Measurements from ENCODE around the gene PPP2R2C.

Gene PPP2R2C

DNA sequence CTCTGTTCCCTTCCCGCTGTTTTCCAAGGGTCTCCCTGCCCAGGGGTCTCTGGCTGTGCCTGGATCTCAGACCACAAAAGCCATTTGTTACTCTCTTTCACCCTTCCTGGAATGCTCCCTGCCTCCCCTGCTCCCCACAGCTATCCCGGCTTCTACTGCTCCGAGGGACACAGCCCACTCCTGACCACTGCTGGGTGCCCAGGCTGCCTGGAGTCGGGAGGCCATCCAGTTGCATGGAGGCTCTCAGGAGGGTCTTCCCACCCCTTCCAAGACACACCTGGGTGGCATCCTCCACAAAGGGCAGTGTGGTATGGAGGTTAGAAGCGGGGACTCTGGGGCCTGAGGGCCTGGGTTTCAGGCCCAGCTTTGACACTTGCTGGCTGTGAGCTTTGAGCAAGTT is 101.1 kb downstream of the PPP2R2C start:
- no peak for DNase-seq (ENCODE audit: low spot score)

DNA sequence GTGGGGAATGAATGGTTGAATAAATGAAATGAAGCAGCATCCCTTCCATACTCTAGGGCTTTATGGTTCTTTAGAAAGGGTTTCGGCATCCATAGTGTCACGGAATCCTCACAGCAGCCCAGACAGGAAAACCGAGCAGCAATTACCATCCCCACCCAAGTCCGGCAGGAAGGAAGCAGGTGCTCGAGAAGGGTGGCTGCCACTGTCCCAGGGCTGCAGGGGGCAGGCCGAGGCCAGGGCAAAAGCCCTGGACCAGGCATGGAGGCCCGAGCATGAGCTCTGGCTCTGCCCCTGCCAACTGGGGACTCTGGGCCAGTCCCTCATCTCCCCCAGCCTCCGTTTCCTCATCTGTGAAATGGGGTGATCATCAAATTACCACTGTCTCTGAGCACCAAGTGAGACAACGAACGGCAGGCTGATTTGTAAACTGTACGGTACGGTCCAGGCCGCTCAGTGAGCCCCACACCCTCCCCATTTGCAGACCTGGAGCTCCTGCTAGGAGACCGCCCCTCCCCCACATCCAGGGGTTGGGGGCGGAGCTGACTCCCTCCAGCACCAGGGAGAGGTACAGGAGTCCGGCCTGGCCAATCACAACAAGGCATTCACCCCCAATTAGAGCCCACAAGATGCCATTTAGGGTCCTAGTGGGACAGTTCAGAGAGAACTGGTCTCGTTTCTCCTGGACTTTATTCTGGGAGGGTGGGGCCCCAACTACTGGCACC is 102.3 kb downstream of the PPP2R2C start:
- TF ChIP-seq, protein P1, sequence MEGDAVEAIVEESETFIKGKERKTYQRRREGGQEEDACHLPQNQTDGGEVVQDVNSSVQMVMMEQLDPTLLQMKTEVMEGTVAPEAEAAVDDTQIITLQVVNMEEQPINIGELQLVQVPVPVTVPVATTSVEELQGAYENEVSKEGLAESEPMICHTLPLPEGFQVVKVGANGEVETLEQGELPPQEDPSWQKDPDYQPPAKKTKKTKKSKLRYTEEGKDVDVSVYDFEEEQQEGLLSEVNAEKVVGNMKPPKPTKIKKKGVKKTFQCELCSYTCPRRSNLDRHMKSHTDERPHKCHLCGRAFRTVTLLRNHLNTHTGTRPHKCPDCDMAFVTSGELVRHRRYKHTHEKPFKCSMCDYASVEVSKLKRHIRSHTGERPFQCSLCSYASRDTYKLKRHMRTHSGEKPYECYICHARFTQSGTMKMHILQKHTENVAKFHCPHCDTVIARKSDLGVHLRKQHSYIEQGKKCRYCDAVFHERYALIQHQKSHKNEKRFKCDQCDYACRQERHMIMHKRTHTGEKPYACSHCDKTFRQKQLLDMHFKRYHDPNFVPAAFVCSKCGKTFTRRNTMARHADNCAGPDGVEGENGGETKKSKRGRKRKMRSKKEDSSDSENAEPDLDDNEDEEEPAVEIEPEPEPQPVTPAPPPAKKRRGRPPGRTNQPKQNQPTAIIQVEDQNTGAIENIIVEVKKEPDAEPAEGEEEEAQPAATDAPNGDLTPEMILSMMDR (IDR thresholded peaks at IDR 0.05): no peak
- H3K27ac ChIP-seq: no peak overlapping the region
- no peak for DNase-seq (ENCODE audit: low spot score)
- no peak overlapping the region for H3K4me3 ChIP-seq

More for the DNA sequence above, 101.1 kb downstream of the PPP2R2C start:
- H3K27ac ChIP-seq: no peak overlapping the region
- TF ChIP-seq, protein P1 (IDR thresholded peaks at IDR 0.05): no peak
- no peak overlapping the region for H3K4me3 ChIP-seq

DNA sequence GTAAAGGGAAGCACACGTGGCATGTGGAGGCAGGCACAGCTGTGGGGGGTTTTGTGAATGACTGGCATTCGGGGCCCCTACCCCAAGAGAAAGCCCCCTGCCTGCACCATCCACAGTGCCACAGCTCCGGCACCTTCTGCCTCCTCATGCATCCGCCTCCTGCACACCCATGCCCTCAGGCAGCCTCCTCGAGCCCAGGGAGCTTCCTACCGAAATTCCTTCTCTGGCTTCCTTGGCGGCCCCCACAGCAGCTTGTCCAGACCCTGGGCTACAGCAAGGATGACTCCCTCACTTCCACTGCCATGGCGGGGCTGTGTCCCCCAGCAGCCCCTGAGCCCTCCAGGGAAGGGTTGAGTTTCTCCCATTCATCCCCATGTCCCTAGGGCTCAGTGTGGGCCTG is 102.9 kb downstream of the PPP2R2C start:
- H3K4me3 ChIP-seq: no peak overlapping the region
- DNase-seq (ENCODE audit: low spot score): no peak

DNA sequence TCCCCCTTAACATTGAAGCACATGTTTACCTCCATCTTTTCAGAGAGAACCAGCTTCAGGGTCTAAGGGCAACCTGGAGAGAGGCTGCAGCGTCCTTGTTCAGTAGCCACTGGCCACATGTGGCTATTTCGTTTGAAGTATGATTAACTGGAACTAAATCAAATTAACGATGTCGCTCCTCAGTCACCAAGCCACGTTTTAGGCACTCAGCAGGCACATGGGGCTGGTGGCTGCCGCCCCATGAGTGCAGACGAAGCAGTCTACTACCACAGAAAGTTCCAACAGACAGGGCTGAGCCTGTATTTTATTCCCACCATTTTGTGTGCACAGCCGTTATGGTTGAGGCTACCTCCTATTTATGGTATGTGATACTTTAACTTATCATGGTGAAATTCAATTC is 103.4 kb downstream of the PPP2R2C start:
- DNase-seq (ENCODE audit: low spot score): no peak
- TF ChIP-seq, protein P1 (IDR thresholded peaks at IDR 0.05): no peak
- H3K27ac ChIP-seq: no peak overlapping the region
- H3K4me3 ChIP-seq: no peak overlapping the region

More for the DNA sequence above, 102.9 kb downstream of the PPP2R2C start:
- TF ChIP-seq, protein P1 (IDR thresholded peaks at IDR 0.05): no peak
- no peak overlapping the region for H3K27ac ChIP-seq

DNA sequence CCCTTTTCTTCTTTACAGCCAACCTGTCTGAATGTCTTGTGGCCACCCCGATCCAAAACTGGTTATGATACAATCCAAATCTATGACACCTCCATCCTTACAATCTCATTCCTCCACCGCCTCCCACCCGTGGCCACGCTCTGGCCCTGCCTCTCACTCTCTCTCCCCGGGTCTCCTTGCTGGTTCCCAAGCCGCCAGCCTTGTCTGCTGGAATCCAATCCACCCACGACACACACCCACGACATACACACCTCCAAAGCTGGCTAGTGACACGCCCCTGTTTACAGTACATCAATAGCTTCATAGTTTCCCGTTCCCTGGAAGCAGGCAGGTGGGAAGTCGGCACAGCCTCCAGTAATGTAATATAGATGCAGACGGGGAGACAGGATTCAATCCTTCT is 103.8 kb downstream of the PPP2R2C start:
- TF ChIP-seq, protein P1 (IDR thresholded peaks at IDR 0.05): no peak
- no peak overlapping the region for H3K27ac ChIP-seq
- no peak for DNase-seq (ENCODE audit: low spot score)
- no peak overlapping the region for H3K4me3 ChIP-seq

DNA sequence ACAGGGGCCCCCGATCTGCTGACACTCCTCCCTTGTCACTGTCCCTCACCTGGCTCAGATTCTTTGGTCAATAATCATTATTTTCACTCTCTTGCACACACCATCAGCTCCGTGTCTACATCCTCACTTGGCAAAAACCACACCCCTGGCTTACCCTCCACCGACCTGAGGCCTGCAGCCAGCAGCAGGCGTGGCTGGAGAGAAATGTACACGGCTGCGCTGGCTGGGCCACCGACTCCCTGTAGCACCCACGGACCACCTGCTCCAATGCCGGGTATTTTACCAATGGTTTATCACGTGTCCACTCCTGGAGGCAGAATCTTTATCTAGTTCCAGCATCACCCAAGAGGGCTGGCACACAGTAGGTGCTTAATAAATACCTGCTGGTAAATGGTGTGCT is 104.3 kb downstream of the PPP2R2C start:
- TF ChIP-seq, protein P1 (IDR thresholded peaks at IDR 0.05): no peak
- H3K27ac ChIP-seq: no peak overlapping the region
- no peak for DNase-seq (ENCODE audit: low spot score)
- H3K4me3 ChIP-seq: no peak overlapping the region

DNA sequence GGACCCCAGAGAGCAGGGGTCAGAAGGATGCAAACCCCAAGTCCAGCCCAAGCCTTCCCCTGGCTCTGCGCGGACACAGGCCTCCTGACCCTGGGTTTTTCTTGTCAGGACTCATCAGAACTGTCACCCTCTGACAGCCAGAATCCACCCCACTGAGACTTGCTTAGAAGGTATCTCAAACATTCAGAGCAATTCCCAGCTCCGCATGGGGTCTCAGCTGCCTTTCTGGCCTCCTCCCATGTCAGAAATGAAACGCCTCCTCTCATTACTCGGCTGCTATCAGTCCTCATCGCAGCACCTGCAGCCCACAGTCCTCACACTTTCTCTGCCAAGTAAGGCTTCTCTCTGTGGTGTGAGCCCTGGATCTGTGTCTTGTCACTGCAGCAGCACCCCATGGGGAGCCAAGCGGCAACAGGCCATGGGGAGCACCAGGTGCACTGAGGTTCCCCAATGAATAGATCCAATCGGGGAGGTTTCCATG is 105.0 kb downstream of the PPP2R2C start:
- Histone ChIP-seq H3K27ac (no peak overlapping the region), H3K4me3 (no peak overlapping the region)
- TF ChIP-seq, protein P1 (IDR thresholded peaks at IDR 0.05): no peak
- DNase-seq (ENCODE audit: low spot score): no peak
